Measurements from ENCODE around the gene CARD14. TPM values are rescaled to one million over a fixed set of nuclear protein-coding genes. Genes with fewer than 3 reads are reported as not detected.

Gene CARD14
- total RNA-seq, 6 donors from 2014 or later = 0.15 to 7.3 (median 1.0) TPM

- Histone ChIP-seq H3K36me3 (peaks cover 4 to 36% (median 15%) of the 10 kb centered on the region in 4 donors), H3K4me3 (no peak overlapping the region), H3K9me3 (no peaks in the 10 kb centered on the region), H3K4me1 (peaks cover 17 to 32% (median 26%) of the 10 kb centered on the region in 4 donors), H3K27me3 (no peaks in the 10 kb centered on the region), H3K27ac (peak overlapping the region in 1 of 4 donors; percentile 43)
- ATAC-seq (ENCODE audit: low FRiP score in 2 of 2) = peak; percentile 63 to 69
- no peak for TF ChIP-seq POLR2A (IDR thresholded peaks at IDR 0.05)
- peak; percentile 21 to 62 (median 52) for TF ChIP-seq CTCF (IDR thresholded peaks at IDR 0.05)
- DNase-seq = peak; percentile 85 to 91
- WGBS, 2 donors = 32 to 57% methylated on average over 6 to 11 of the region's 13 CpGs
These were observed 83.0 kb downstream of the CARD14 start for GRCh38 chr17:80252871-80253270.

- Histone ChIP-seq H3K36me3 (peaks cover 4 to 29% (median 13%) of the 10 kb centered on the region in 4 donors), H3K9me3 (no peaks in the 10 kb centered on the region), H3K4me3 (no peak overlapping the region), H3K27me3 (no peaks in the 10 kb centered on the region), H3K27ac (peak overlapping the region; percentile 82 to 89 (median 86)), H3K4me1 (peaks cover 17 to 33% (median 27%) of the 10 kb centered on the region in 4 donors)
- 79 to 81% methylated on average over 17 to 21 of the region's 21 CpGs for WGBS, 2 donors
- DNase-seq (no peak), ATAC-seq (ENCODE audit: low FRiP score in 2 of 2) (no peak)
- no peak for TF ChIP-seq POLR2A (IDR thresholded peaks at IDR 0.05)
- no peak for TF ChIP-seq EP300 (IDR thresholded peaks at IDR 0.05)
- TF ChIP-seq CTCF (IDR thresholded peaks at IDR 0.05) = no peak
- TF ChIP-seq POLR2AphosphoS5 (IDR thresholded peaks at IDR 0.05) = no peak
These were observed 84.0 kb downstream of the CARD14 start for GRCh38 chr17:80253631-80254395.

- H3K27ac ChIP-seq = peak overlapping the region; percentile 82 to 89 (median 86)
- H3K27me3 ChIP-seq = no peaks in the 10 kb centered on the region
- H3K36me3 ChIP-seq = peaks cover 0 to 21% (median 9%) of the 10 kb centered on the region in 4 donors
- ATAC-seq (ENCODE audit: low FRiP score in 2 of 2) (peak; percentile 67 to 85), DNase-seq (peak in 1 of 2 donors; percentile 82)
- TF ChIP-seq POLR2A (IDR thresholded peaks at IDR 0.05) (peak in 1 of 4 donors; percentile 45), EP300 (IDR thresholded peaks at IDR 0.05) (peak; percentile 98 to 100 (median 98)), POLR2AphosphoS5 (IDR thresholded peaks at IDR 0.05) (peak; percentile 79 to 100), CTCF (IDR thresholded peaks at IDR 0.05) (no peak)
- no peaks in the 10 kb centered on the region for H3K9me3 ChIP-seq
- 39 to 45% methylated on average over 13 of the region's 13 CpGs for WGBS, 2 donors
- H3K4me1 ChIP-seq = peaks cover 23 to 42% (median 32%) of the 10 kb centered on the region in 4 donors
- no peak overlapping the region for H3K4me3 ChIP-seq
These were observed 84.8 kb downstream of the CARD14 start for GRCh38 chr17:80254396-80255251.

- no peak for ATAC-seq (ENCODE audit: low FRiP score in 2 of 2)
- Histone ChIP-seq H3K27me3 (no peaks in the 10 kb centered on the region), H3K4me1 (peaks cover 25 to 45% (median 34%) of the 10 kb centered on the region in 4 donors), H3K4me3 (no peak overlapping the region), H3K27ac (peak overlapping the region in 3 of 4 donors; percentile 82 to 89 (median 83)), H3K9me3 (no peaks in the 10 kb centered on the region), H3K36me3 (peaks cover 0 to 12% (median 6%) of the 10 kb centered on the region in 4 donors)
- TF ChIP-seq POLR2AphosphoS5 (IDR thresholded peaks at IDR 0.05) (no peak), EP300 (IDR thresholded peaks at IDR 0.05) (no peak), POLR2A (IDR thresholded peaks at IDR 0.05) (no peak), CTCF (IDR thresholded peaks at IDR 0.05) (no peak)
- no peak for DNase-seq
- 96 to 98% methylated on average over 5 of the region's 5 CpGs for WGBS, 2 donors
These were observed 86.2 kb downstream of the CARD14 start for GRCh38 chr17:80256034-80256350.

All from upper lobe of left lung (tissue), 6 donors.